Activated CD8-positive, alpha-beta memory T cell treated with anti-CD3 and anti-CD28 coated beads for 48 hours (primary cell): ENCODE measurements around the gene FZD8.
"Not testable (repeated sequence)": the region's sequence is repeated elsewhere in the genome, so short reads cannot be mapped to it uniquely, and the experiment has no call there.

Experiments used
- DNase-seq, 3 experiments: peaks; one replicate each; pipeline ENCODE4 v3.0.0-alpha.2; 2020; ENCODE audit warnings: low read depth in 2 of 3, low spot score in 2 of 3

Gene FZD8

GRCh38 chr10:35642035-35642792 is at the start of gene FZD8:
Gene FZD8 (minus strand): TSS chr10:35642296. CDS start chr10:35641429, 867 bp downstream.
- peak; percentile 42 to 50 (median 47) for DNase-seq

- DNase-seq, result no peak
Observed at GRCh38 chr10:35691522-35692236, 49.6 kb upstream of the FZD8 start.

GRCh38 chr10:35690534-35690933 is 48.4 kb upstream of the FZD8 start:
- DNase-seq, result no peak

- not testable (repeated sequence) for DNase-seq
Observed at GRCh38 chr10:35685858-35686257, 43.8 kb upstream of the FZD8 start.

GRCh38 chr10:35685402-35685801 is 43.3 kb upstream of the FZD8 start:
- no peak for DNase-seq

GRCh38 chr10:35684586-35684985 is 42.5 kb upstream of the FZD8 start:
- DNase-seq, result no peak

- no peak for DNase-seq
Observed at GRCh38 chr10:35675846-35676245, 33.8 kb upstream of the FZD8 start.

- DNase-seq, result no peak
Observed at GRCh38 chr10:35674843-35675242, 32.7 kb upstream of the FZD8 start.

GRCh38 chr10:35668865-35669650 is 27.0 kb upstream of the FZD8 start:
- DNase-seq, result no peak

- no peak for DNase-seq
Observed at GRCh38 chr10:35667971-35668370, 25.9 kb upstream of the FZD8 start.

GRCh38 chr10:35667270-35667889 is 25.3 kb upstream of the FZD8 start:
- no peak for DNase-seq

GRCh38 chr10:35661236-35661635 is 19.1 kb upstream of the FZD8 start:
- DNase-seq, result no peak

- DNase-seq, result no peak
Observed at GRCh38 chr10:35659456-35659855, 17.4 kb upstream of the FZD8 start.

- no peak for DNase-seq
Observed at GRCh38 chr10:35657621-35658020, 15.5 kb upstream of the FZD8 start.

- no peak for DNase-seq
Observed at GRCh38 chr10:35652824-35653223, 10.7 kb upstream of the FZD8 start.

GRCh38 chr10:35650894-35651293 is 8.8 kb upstream of the FZD8 start:
- DNase-seq, result no peak

GRCh38 chr10:35644050-35644950 is 2.2 kb upstream of the FZD8 start:
- no peak for DNase-seq

- DNase-seq, result no peak
Observed at GRCh38 chr10:35643151-35644049, 1.3 kb upstream of the FZD8 start.

- DNase-seq, result no peak
Observed at GRCh38 chr10:35642793-35643114, 658 bp upstream of the FZD8 start.

- DNase-seq, result no peak
Observed at GRCh38 chr10:35641676-35642034, 441 bp downstream of the FZD8 start.
